ENCODE results near the gene CDK5RAP1.
"Not testable (repeated sequence)": the region's sequence is repeated elsewhere in the genome, so short reads cannot be mapped to it uniquely, and the experiment has no call there.

Gene CDK5RAP1

GRCh38 chr20:33401184-33401920 lies at the start of gene CDK5RAP1:
Gene CDK5RAP1 (minus strand): TSS chr20:33401519. CDS start chr20:33397064, 4,455 bp downstream.
- peak in 50 of 51 donors; percentile 19 to 88 (median 70) for DNase-seq

- no peak for DNase-seq
These were observed 49.5 kb upstream of the CDK5RAP1 start for GRCh38 chr20:33450867-33451266.

GRCh38 chr20:33445881-33446625 lies 44.7 kb upstream of the CDK5RAP1 start:
- peak in 12 of 51 donors; percentile 9 to 51 (median 33) for DNase-seq

- peak in 2 of 51 donors; percentile 5 to 13 for DNase-seq
These were observed 43.7 kb upstream of the CDK5RAP1 start for GRCh38 chr20:33444797-33445560.

GRCh38 chr20:33443512-33444239 lies 42.4 kb upstream of the CDK5RAP1 start, which contains the start of gene SNTA1:
Gene SNTA1 (minus strand): TSS chr20:33443763. CDS start chr20:33443620, 143 bp downstream.
- peak in 50 of 51 donors; percentile 34 to 92 (median 78) for DNase-seq

- peak in 13 of 51 donors; percentile 4 to 61 (median 35) for DNase-seq
These were observed 41.7 kb upstream of the CDK5RAP1 start for GRCh38 chr20:33443006-33443511.

GRCh38 chr20:33442136-33443005 lies 41.1 kb upstream of the CDK5RAP1 start:
- peak in 2 of 51 donors; percentile 14 to 42 for DNase-seq

GRCh38 chr20:33441142-33441955 lies 40.0 kb upstream of the CDK5RAP1 start:
- DNase-seq, result peak in 1 of 51 donors; percentile 8

- not testable (repeated sequence) for DNase-seq
These were observed 39.2 kb upstream of the CDK5RAP1 start for GRCh38 chr20:33440562-33440961.

- no peak for DNase-seq
These were observed 37.2 kb upstream of the CDK5RAP1 start for GRCh38 chr20:33438481-33438880.

- DNase-seq, result peak in 32 of 51 donors; percentile 13 to 79 (median 54)
These were observed 36.0 kb upstream of the CDK5RAP1 start for GRCh38 chr20:33437141-33437911.

GRCh38 chr20:33434434-33434833 lies 33.1 kb upstream of the CDK5RAP1 start:
- DNase-seq, result no peak

- DNase-seq, result peak in 33 of 51 donors; percentile 4 to 84 (median 51)
These were observed 32.3 kb upstream of the CDK5RAP1 start for GRCh38 chr20:33433465-33434234.

GRCh38 chr20:33431797-33432381 lies 30.6 kb upstream of the CDK5RAP1 start:
- DNase-seq, result peak in 25 of 51 donors; percentile 8 to 71 (median 42)

GRCh38 chr20:33423875-33424274 lies 22.6 kb upstream of the CDK5RAP1 start:
- DNase-seq, result not testable (repeated sequence)

GRCh38 chr20:33423141-33423834 lies 22.0 kb upstream of the CDK5RAP1 start:
- peak in 1 of 51 donors; percentile 65 for DNase-seq

Data from hypothalamus (tissue), 51 donors.